HG03280 (cell line): Measurements from ENCODE around the gene MEOX2.

Source experiments
- ATAC-seq: cut with Tn5 transposase; IDR thresholded peaks from one replicate; pipeline ENCODE4 v1.9.1; 2021; ENCODE audit warnings: mild to moderate bottlenecking, moderate library complexity; ENCODE audit not compliant: unreplicated experiment

MEOX2 gene

DNA sequence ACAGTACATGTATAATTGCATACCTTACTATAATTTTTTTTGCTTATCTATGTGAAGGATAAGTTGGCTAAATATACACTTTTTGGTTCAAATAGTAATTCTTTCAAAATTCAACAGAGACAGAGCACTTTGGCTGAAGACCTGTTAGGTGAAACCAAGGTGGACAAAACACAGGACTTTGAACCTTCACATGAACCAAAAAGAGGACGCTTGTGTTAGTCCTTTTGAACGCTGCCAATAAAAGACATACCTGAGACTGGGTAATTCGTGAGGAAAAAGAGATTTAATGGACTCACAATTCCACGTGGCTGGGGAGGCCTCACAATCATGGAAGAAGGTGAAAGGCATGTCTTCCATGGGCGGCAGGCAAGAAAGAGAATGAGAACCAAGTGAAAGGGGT is 120.0 kb downstream of the MEOX2 start:
- no peak for ATAC-seq

DNA sequence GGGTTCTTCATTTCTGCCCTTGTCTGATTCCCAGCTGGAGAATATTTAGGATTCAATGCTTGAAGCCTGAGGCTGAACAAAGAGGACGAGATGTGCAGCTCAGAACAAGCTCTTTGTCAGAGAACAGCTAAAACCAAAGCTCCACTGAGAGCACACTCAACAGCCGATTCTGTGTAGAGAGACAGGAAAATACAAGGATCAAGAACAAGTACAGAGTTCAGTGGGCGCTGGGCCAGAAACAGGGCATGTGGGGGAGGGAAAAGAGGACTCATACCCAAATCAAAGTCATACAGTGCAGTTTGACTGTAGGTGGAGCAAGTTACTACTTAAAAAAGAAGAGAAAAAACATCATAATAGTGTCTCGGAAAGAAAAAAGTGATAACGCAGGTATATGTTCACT is 124.6 kb downstream of the MEOX2 start, which contains the start of gene AGMO:
Gene AGMO (minus strand): TSS at position 181 of the 400 bp plus-strand sequence.
- ATAC-seq: no peak
